Stimulated activated CD4-positive, alpha-beta T cell treated with anti-CD3 and anti-CD28 coated beads, Interleukin-2, amount 100 ng/mL, for 4 hours (primary cell): Measurements from ENCODE around the gene SLC30A2.

Experiments
- DNase-seq: peaks from one replicate; pipeline ENCODE4 v3.0.0-alpha.2; 2020; ENCODE audit warnings: low read depth

SLC30A2 gene

GRCh38 chr1:25996966-25997827 is 48.7 kb downstream of the SLC30A2 start:
- DNase-seq: no peak

GRCh38 chr1:25994402-25995150 is 51.3 kb downstream of the SLC30A2 start:
- DNase-seq: no peak

DNA sequence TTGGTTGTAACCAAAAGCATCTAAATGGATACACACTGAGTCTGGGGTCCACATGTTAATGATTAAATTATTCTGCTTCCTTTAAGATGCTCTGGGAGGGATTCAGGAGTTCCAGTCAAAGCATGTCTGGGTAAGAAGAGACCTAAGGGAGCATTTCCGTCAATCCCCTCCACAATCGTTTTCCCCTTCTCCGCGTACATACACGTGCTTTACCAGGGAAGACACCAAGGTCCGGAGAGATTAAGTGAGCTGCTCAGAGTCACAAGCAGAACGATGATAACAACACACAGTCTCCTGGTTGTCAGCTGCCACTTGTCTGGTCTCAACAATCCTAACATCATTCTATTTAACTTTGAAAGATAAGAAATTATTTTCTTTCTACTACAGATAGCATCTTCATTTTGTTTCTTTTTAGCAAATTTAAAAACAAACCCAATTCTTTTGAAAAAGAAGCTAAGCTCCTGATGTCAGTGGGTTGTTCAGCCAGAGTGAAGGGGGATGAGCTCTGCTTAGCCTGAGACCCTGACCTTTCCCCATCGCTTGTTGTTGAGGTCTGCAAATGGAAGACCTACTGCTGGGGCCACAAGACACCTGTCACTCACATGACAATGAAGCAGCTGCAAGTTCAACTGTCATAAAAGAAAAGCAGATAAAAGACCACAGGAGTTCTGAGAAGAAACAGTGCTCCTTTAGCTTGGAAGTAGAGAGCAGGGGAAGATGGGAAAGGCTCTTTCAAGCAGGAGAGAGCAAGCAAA is 52.5 kb downstream of the SLC30A2 start:
- no peak for DNase-seq

DNA sequence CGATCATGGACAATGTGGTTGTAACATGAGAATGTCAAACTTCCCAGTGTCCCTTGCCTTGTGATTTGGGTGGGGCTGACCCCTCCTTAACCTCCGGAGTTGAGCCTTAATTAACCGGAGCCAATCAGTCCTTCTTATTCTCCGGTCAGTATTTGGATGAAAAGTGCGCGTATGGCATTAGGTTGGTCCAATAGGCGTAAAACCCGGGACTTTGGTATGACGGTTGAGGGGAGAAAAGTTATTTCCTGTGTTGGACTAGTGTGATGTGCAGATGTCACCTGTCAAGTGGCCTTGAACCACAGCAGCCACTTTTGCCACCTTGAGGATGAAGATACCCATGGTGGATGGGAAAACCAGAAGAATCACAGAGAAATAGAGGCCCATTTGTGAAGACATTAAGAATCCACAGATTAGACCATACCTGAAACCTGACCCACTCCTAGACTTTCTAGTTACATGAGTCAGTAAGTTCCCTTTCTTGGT is 53.2 kb downstream of the SLC30A2 start:
- no peak for DNase-seq

GRCh38 chr1:25991937-25992688 is 53.8 kb downstream of the SLC30A2 start:
- DNase-seq: no peak

GRCh38 chr1:25990702-25991395 is 55.1 kb downstream of the SLC30A2 start:
- DNase-seq: no peak

DNA sequence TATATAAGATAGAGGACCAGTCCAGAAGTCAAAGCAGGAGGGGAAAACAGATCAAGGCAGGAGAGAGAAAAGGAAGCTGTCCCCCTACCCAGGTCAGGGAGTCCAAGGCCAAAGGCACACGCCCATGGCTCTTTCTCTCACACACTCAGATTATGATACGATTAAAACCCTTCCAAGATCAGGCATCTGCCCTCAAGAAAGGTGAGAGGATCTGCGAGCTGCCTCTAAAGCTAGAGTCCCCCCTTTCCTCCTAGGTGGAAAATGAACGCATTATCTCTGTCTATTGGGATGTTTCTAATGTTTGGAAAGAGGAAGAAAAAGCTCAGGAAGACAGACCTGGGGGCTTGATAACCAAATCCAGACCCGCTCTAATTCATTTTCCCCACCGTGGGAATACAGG is 55.7 kb downstream of the SLC30A2 start:
- DNase-seq: no peak

DNA sequence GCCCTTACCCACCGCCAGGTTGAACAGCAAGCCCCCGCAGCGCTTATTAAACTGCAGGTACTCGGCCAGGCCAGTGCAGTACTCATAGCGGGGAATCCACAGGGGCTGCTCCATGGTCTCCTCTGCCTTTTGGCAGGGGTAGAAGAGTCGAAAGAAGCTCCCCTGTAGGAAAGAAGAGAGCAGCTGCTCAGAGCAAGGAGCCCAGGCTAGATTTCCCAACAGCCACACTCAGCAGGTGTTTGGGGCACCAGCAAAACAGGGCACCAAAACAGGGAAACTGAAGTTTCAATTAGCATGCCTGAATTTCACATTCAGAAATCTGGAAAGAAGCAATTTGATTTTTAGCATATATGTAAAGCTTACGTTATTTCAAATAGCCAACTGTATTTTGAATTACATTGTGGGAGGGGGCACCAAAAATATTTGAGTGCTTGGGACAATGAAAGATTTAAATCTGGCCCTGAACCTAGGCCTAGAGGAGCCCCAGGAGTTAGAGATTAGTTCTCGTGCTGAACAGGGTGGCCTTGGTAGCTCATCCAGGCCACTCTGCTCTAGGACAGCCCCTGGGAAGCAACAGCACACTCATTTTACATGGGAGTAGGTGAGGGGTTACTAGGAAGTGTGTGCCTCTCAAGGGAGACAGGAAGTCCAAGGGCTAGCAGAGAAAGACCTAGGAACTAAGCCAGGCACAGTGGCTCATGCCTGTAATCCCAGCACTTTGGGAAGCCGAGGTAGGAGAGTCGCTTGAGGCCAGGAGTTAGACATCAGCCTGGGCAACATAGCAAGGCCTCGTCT is 56.3 kb downstream of the SLC30A2 start:
- no peak for DNase-seq

GRCh38 chr1:25987951-25988350 is 58.0 kb downstream of the SLC30A2 start:
- DNase-seq: no peak
